ENCODE data around the gene F13B.

DNA sequence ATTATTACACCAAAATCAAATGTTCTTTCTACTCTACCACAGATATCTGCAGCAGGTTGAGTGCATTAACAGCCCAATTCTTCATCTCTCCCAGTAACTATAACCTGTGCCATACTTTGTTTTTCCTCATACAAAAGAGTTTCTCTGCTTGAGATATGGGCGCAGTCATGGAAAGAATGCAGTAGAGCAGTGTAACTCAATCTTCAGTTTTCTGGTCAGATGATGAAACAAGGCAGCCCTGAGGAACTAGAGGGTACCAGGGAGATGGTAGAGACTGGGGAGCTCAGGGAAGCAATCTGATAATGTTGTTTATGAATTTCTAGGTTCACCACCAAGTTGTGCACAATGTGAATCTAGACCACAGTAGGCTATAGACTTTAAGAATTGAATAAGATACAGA lies 39.8 kb upstream of the F13B start:
- TF ChIP-seq GATA2 (IDR thresholded peaks at IDR 0.05; ENCODE audit: low read depth, low read length) (no peak), GATA3 (IDR thresholded peaks at IDR 0.05; ENCODE audit: low read depth, low read length) (no peak)
